Fibroblast of pulmonary artery (primary cell): ENCODE results near the gene NR1H3.

Source experiments
- DNase-seq: peaks from one replicate; pipeline ENCODE4 v3.0.0-alpha.2; 2010; ENCODE audit warnings: low read depth
- H3K4me3 ChIP-seq: replicated peaks from 2 replicates; pipeline ENCODE4 v1.5.1; 2011; ENCODE audit warnings: low read depth, mild to moderate bottlenecking, control low read depth, low read length, moderate library complexity
- TF ChIP-seq, protein P1 (sequence below): IDR thresholded peaks from 2 replicates; pipeline ENCODE4 v1.5.1; 2011; ENCODE audit warnings: mild to moderate bottlenecking, control low read depth, low read length, inconsistent platforms; ENCODE audit errors: missing control alignments

NR1H3 gene

GRCh38 chr11:47242596-47243192, 15.1 kb upstream of the NR1H3 start:
- H3K4me3 ChIP-seq, result no peak overlapping the region
- DNase-seq, result no peak
- TF ChIP-seq, protein P1, sequence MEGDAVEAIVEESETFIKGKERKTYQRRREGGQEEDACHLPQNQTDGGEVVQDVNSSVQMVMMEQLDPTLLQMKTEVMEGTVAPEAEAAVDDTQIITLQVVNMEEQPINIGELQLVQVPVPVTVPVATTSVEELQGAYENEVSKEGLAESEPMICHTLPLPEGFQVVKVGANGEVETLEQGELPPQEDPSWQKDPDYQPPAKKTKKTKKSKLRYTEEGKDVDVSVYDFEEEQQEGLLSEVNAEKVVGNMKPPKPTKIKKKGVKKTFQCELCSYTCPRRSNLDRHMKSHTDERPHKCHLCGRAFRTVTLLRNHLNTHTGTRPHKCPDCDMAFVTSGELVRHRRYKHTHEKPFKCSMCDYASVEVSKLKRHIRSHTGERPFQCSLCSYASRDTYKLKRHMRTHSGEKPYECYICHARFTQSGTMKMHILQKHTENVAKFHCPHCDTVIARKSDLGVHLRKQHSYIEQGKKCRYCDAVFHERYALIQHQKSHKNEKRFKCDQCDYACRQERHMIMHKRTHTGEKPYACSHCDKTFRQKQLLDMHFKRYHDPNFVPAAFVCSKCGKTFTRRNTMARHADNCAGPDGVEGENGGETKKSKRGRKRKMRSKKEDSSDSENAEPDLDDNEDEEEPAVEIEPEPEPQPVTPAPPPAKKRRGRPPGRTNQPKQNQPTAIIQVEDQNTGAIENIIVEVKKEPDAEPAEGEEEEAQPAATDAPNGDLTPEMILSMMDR, result no peak

- no peak overlapping the region for H3K4me3 ChIP-seq
- TF ChIP-seq, protein P1, result no peak
- DNase-seq, result no peak
Measured at GRCh38 chr11:47243454-47243853, 14.3 kb upstream of the NR1H3 start.

GRCh38 chr11:47244448-47245350, 13.1 kb upstream of the NR1H3 start:
- TF ChIP-seq, protein P1, result no peak
- DNase-seq, result no peak
- no peak overlapping the region for H3K4me3 ChIP-seq

DNA sequence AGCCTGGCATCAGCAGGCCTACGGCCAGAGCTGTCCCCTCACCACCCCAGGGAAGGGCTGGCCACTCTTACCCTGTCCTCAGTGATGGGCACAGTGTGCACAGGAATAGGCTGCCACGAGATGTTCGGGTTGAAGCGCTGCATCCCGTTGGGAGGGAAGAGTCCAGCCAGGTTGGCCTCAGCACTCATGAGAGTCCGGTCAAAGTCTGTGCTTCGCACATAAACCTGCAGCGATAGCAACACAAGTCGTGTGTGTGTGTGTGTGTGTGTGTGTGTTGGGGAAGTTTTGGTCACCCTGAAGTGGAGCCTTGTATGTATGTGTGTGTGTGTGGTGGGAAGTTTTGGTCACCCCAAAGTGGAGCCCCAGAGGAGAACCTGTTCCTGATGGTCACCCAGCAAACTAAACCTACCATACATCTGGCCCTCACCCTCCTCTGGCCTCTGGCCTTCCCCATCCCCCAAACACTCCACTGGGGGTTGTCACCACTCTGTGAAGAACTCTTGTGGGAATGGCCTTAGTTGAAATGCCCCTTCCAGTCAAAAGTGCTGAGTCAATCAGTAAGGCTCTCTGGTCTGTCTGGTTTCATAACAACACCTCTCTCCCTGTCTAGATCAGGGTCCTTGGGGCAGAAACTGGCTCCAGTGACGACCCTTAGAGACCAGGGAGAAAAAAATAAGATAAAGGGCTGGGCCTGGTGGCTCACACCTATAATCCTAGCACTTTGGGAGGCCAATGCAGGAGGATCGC, 12.0 kb upstream of the NR1H3 start:
- no peak overlapping the region for H3K4me3 ChIP-seq
- no peak for DNase-seq
- TF ChIP-seq, protein P1, result no peak

DNA sequence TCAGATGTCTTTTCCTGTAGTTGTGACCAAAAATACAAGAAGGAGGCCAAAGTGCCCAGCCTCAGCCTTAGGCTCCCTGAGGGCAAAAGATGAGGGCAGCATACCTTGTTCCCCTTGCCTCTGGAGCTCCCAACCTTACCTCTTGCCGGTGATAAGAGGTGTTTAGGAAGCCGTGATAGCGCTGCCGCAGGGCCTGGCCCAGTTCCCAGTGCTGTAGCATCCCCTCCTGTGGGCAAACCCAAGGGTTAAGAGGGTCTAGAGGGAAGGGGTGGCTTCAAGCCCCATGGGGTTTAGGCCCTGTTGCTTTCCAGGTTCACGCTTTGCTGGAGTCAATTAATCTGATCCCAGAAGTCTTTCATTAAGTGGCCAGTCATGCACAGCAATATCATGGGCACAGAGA, 10.3 kb upstream of the NR1H3 start:
- TF ChIP-seq, protein P1, result no peak
- no peak for DNase-seq
- H3K4me3 ChIP-seq, result peak overlapping the region; percentile 95

DNA sequence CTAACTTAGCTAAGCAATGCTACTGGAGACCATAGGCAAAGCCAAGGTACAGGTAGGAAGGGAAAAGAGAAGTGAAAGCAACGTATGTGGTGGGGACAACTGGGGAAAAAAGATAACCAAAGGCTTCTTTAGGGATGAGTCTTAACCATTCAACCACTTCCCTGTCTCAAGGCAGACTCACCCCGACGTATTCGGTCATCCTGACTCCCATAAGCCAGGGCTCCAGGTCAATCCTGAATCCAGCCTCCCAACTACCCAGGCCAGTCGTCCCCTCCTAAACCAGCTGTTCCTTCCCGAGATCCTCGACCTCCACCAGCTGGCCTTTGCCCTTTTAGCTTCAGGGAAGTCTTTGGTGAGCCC, 9.5 kb upstream of the NR1H3 start:
- peak; percentile 27 for DNase-seq
- TF ChIP-seq, protein P1, result no peak
- peak overlapping the region; percentile 95 for H3K4me3 ChIP-seq
